Endodermal cell (in vitro differentiated cells): ENCODE measurements around the gene CNNM3. TPM values are rescaled to one million over a fixed set of nuclear protein-coding genes. Genes with fewer than 3 reads are reported as not detected.

Experiments
- DNase-seq: peaks from one replicate; pipeline ENCODE4 v3.0.0-alpha.2; 2017
- H3K27ac ChIP-seq: 2 replicates; pipeline ENCODE4 v1.5.1; 2013; ENCODE audit warnings: mild to moderate bottlenecking, low read depth, low read length, moderate library complexity
- H3K27me3 ChIP-seq: 2 replicates; pipeline ENCODE4 v1.6.1; 2013; ENCODE audit warnings: mild to moderate bottlenecking, low read length, moderate library complexity; ENCODE audit not compliant: insufficient read depth, control insufficient read depth, poor library complexity, severe bottlenecking
- H3K36me3 ChIP-seq: 2 replicates; pipeline ENCODE4 v1.7.0; 2013; ENCODE audit warnings: mild to moderate bottlenecking, low read length, moderate library complexity; ENCODE audit not compliant: control insufficient read depth, insufficient read depth
- H3K4me1 ChIP-seq: one replicate; pipeline ENCODE4 v1.7.0; 2013; ENCODE audit warnings: low read length; ENCODE audit not compliant: control insufficient read depth, insufficient read depth
- H3K4me3 ChIP-seq: 2 replicates; pipeline ENCODE4 v1.5.1; 2013; ENCODE audit warnings: mild to moderate bottlenecking, low read length, moderate library complexity
- H3K9ac ChIP-seq: 2 replicates; pipeline ENCODE4 v1.6.1; 2013; ENCODE audit warnings: mild to moderate bottlenecking, low read length, moderate library complexity; ENCODE audit not compliant: poor library complexity, severe bottlenecking; ENCODE audit errors: extremely low read depth
- H3K9me3 ChIP-seq: 2 replicates; pipeline ENCODE4 v1.6.1; 2013; ENCODE audit warnings: mild to moderate bottlenecking, low read length, moderate library complexity; ENCODE audit not compliant: control insufficient read depth
- H3K27ac Mint-ChIP-seq: 2 replicates; pipeline ENCODE4 v1.8.0; 2020; ENCODE audit warnings: mixed read lengths
- H3K27me3 Mint-ChIP-seq: 2 replicates; pipeline ENCODE4 v1.8.0; 2021; ENCODE audit warnings: mild to moderate bottlenecking, mixed read lengths; ENCODE audit not compliant: insufficient read depth
- H3K36me3 Mint-ChIP-seq: 2 replicates; pipeline ENCODE4 v1.8.0; 2020; ENCODE audit warnings: low read depth, mixed read lengths
- H3K4me1 Mint-ChIP-seq: 2 replicates; pipeline ENCODE4 v1.8.0; 2020; ENCODE audit warnings: mixed read lengths
- H3K4me3 Mint-ChIP-seq: 2 replicates; pipeline ENCODE4 v1.8.0; 2020; ENCODE audit warnings: mild to moderate bottlenecking, moderate library complexity, mixed read lengths
- H3K9me3 Mint-ChIP-seq: 2 replicates; pipeline ENCODE4 v1.8.0; 2020; ENCODE audit warnings: mild to moderate bottlenecking, mixed read lengths
- WGBS, 2 experiments: methylation state at CpG; one replicate each; pipeline versions ENCODE4 v1.1.5 to v1.1.7; 2013; ENCODE audit warnings: missing lambda C conversion rate in 2 of 2, mixed read lengths in 1 of 2; ENCODE audit not compliant: insufficient coverage in 1 of 2, insufficient read length in 1 of 2; 5-methylcytosine and 5-hydroxymethylcytosine counted together
- total RNA-seq, 2 donors: library from RNA; stranded (reverse); fragmentation: NEBNext Ultra II Directional in 1 of 2; extraction: Animal tissue kit (Norgen Biotek cat#: 25700) in 1 of 2; gene quantifications; 2 replicates in 1 of 2; 3 replicates in 1 of 2; pipeline ENCODE4 v1.2.1, GENCODE V29; 2021
- TF ChIP-seq, protein P1 (sequence below): fragments of 200-600 bp; sonication (generic); conservative IDR thresholded peaks from 2 replicates; pipeline ENCODE4 v1.5.0; 2021; ENCODE audit warnings: antibody characterized with exemption, mild to moderate bottlenecking

Gene CNNM3
- total RNA-seq, 2 donors from 2014 or later: 33.1 to 34.8 TPM

DNA sequence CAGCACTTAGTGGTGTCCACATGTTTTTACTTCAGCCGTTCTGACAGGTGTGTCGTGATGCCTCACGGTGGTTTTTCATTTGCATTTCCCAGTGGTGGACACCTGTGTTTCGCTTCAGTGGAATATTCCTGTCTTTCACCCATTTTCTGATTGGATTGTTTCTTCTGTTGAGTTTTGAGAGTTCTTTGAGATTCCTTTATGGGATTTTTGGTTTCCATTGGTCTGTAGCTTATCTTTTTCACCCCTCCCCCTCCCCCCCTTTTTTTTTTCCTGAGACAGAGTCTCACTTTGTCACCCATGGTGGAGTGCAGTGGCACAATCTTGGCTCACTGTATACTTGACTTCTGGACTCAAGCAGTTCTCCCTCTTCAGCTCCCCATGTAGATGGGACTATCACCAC, 19.8 kb downstream of the CNNM3 start:
- no peak overlapping the region for H3K9ac ChIP-seq
- H3K27ac ChIP-seq: no peak overlapping the region
- peaks cover 47% of the 10 kb centered on the region for H3K36me3 Mint-ChIP-seq
- no peaks in the 10 kb centered on the region for H3K27me3 Mint-ChIP-seq
- H3K27me3 ChIP-seq: no peaks in the 10 kb centered on the region
- no peaks in the 10 kb centered on the region for H3K9me3 ChIP-seq
- H3K4me1 Mint-ChIP-seq: peaks cover 6% of the 10 kb centered on the region
- H3K27ac Mint-ChIP-seq: no peak overlapping the region
- TF ChIP-seq, protein P1, sequence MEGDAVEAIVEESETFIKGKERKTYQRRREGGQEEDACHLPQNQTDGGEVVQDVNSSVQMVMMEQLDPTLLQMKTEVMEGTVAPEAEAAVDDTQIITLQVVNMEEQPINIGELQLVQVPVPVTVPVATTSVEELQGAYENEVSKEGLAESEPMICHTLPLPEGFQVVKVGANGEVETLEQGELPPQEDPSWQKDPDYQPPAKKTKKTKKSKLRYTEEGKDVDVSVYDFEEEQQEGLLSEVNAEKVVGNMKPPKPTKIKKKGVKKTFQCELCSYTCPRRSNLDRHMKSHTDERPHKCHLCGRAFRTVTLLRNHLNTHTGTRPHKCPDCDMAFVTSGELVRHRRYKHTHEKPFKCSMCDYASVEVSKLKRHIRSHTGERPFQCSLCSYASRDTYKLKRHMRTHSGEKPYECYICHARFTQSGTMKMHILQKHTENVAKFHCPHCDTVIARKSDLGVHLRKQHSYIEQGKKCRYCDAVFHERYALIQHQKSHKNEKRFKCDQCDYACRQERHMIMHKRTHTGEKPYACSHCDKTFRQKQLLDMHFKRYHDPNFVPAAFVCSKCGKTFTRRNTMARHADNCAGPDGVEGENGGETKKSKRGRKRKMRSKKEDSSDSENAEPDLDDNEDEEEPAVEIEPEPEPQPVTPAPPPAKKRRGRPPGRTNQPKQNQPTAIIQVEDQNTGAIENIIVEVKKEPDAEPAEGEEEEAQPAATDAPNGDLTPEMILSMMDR: no peak
- H3K36me3 ChIP-seq: peaks cover 43% of the 10 kb centered on the region
- no peak overlapping the region for H3K4me3 Mint-ChIP-seq
- H3K9me3 Mint-ChIP-seq: no peaks in the 10 kb centered on the region
- no peak overlapping the region for H3K4me3 ChIP-seq
- DNase-seq: no peak
- WGBS, 2 experiments: 95 to 96% methylated on average over 3 to 4 of the region's 4 CpGs
- H3K4me1 ChIP-seq: peaks cover 13% of the 10 kb centered on the region

DNA sequence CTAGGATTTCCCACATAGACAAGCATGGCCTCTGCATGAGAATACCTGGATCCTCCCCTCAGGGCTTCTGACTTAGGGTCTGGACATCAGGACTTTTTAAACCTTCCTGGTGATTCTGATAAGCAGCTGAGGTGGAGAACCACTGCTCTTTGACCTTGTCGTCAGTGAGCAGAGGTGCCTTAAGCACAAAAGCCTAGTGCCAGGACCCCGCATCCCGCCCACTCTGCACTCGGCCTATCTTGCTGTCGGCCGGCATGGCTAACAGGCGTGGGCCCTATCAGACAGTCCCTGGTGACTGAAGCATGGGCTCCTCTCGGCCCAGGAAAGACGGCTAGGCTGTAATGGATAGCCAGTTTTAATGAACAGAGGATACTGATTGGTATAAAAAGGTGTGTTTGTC, 21.5 kb downstream of the CNNM3 start:
- Histone ChIP-seq H3K4me3 (no peak overlapping the region), H3K9me3 (no peaks in the 10 kb centered on the region), H3K36me3 (peaks cover 29% of the 10 kb centered on the region), H3K4me1 (peaks cover 7% of the 10 kb centered on the region), H3K9ac (no peak overlapping the region), H3K27ac (no peak overlapping the region), H3K27me3 (no peaks in the 10 kb centered on the region)
- H3K4me1 Mint-ChIP-seq: peaks cover 8% of the 10 kb centered on the region
- WGBS, 2 experiments: 92 to 93% methylated on average over 8 to 9 of the region's 9 CpGs
- no peaks in the 10 kb centered on the region for H3K9me3 Mint-ChIP-seq
- no peaks in the 10 kb centered on the region for H3K27me3 Mint-ChIP-seq
- no peak overlapping the region for H3K4me3 Mint-ChIP-seq
- TF ChIP-seq, protein P1: no peak
- H3K36me3 Mint-ChIP-seq: peaks cover 31% of the 10 kb centered on the region
- no peak for DNase-seq
- no peak overlapping the region for H3K27ac Mint-ChIP-seq

DNA sequence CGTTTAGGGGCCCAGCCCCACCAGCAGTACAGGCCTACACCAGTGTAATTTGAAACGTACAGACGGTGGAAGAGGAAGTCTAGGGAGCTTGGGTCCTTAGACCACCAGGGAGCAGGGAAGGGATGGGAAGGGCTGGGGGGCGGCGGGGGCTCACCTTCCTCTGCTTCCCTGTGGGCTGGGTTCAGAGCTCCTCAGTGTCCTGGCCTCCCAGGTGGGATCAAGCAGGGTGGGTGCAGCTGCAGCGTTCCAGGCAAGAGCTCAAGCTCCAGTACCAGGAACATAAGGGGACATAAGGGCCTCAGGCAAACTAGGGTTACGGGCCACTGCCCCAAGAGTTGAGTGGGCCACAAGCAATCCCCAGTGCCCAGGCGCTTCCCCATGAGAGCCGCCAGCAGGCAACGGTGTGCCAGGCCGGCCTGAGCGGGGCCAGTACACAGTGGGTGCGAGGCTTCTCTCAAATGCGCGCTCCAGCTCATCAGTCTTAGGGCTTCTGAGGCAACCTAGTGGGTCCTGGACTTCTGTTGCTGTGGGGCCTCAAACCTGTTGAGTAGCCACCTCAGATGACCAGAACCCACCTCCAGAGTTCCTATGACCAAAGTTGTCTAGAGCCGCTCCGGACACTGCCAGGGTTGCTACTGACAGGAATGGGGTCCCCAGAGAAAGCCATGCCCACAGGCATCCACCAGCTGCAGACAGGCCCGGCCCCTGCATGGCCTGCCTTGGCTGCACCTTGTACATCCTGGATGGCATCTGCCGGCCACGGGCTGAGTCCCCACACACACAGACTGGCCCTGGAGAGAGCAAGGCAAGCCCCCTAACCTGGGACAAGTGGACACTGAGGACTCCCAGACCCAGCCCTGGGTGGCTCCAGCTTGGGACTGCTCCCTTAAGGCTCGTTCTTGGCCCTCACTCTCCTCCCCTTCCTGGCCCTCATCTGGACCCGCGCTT, 22.6 kb downstream of the CNNM3 start:
- 94 to 95% methylated on average over 16 to 23 of the region's 23 CpGs for WGBS, 2 experiments
- no peak overlapping the region for H3K4me3 ChIP-seq

More for the DNA sequence above, 22.6 kb downstream of the CNNM3 start:
- no peaks in the 10 kb centered on the region for H3K4me1 ChIP-seq
- H3K4me3 Mint-ChIP-seq: no peak overlapping the region
- H3K9me3 ChIP-seq: no peaks in the 10 kb centered on the region
- no peaks in the 10 kb centered on the region for H3K27me3 ChIP-seq
- H3K36me3 Mint-ChIP-seq: peaks cover 22% of the 10 kb centered on the region
- H3K4me1 Mint-ChIP-seq: peaks cover 2% of the 10 kb centered on the region
- TF ChIP-seq, protein P1: no peak
- H3K36me3 ChIP-seq: peaks cover 19% of the 10 kb centered on the region
- no peaks in the 10 kb centered on the region for H3K27me3 Mint-ChIP-seq
- no peak overlapping the region for H3K9ac ChIP-seq
- no peak overlapping the region for H3K27ac Mint-ChIP-seq
- H3K27ac ChIP-seq: no peak overlapping the region
- DNase-seq: no peak
- no peaks in the 10 kb centered on the region for H3K9me3 Mint-ChIP-seq
